HG02970 (cell line): ENCODE measurements around the gene TENT4A.
"Not testable (repeated sequence)": the region's sequence is repeated elsewhere in the genome, so short reads cannot be mapped to it uniquely, and the experiment has no call there.

Experiments
- ATAC-seq: cut with Tn5 transposase; IDR thresholded peaks from one replicate; pipeline ENCODE4 v1.9.1; 2021; ENCODE audit warnings: mild to moderate bottlenecking, moderate library complexity, moderate number of reproducible peaks; ENCODE audit not compliant: unreplicated experiment, low FRiP score

The TENT4A gene

GRCh38 chr5:6766604-6767093 lies 53.4 kb downstream of the TENT4A start:
- ATAC-seq: no peak

GRCh38 chr5:6767481-6768063 lies 54.3 kb downstream of the TENT4A start:
- no peak for ATAC-seq

GRCh38 chr5:6768590-6769230 lies 55.5 kb downstream of the TENT4A start:
- ATAC-seq: no peak

- ATAC-seq: no peak
Measured at GRCh38 chr5:6770826-6771607, 57.8 kb downstream of the TENT4A start.

- ATAC-seq: no peak
Measured at GRCh38 chr5:6772886-6773285, 59.7 kb downstream of the TENT4A start.

GRCh38 chr5:6773342-6774035 lies 60.3 kb downstream of the TENT4A start:
- ATAC-seq: no peak

- not testable (repeated sequence) for ATAC-seq
Measured at GRCh38 chr5:6774207-6774606, 61.0 kb downstream of the TENT4A start.

GRCh38 chr5:6774721-6775204 lies 61.5 kb downstream of the TENT4A start:
- ATAC-seq: no peak

- ATAC-seq: no peak
Measured at GRCh38 chr5:6775571-6775970, 62.3 kb downstream of the TENT4A start.

- ATAC-seq: peak; percentile 69
Measured at GRCh38 chr5:6780802-6781391, 67.7 kb downstream of the TENT4A start.

GRCh38 chr5:6781716-6782115 lies 68.5 kb downstream of the TENT4A start:
- ATAC-seq: no peak

GRCh38 chr5:6783787-6784186 lies 70.6 kb downstream of the TENT4A start:
- ATAC-seq: no peak

GRCh38 chr5:6784481-6784880 lies 71.2 kb downstream of the TENT4A start:
- no peak for ATAC-seq

GRCh38 chr5:6785161-6785860 lies 72.1 kb downstream of the TENT4A start:
- no peak for ATAC-seq

- no peak for ATAC-seq
Measured at GRCh38 chr5:6785861-6786180, 72.6 kb downstream of the TENT4A start.

- no peak for ATAC-seq
Measured at GRCh38 chr5:6786786-6787495, 73.7 kb downstream of the TENT4A start.

- ATAC-seq: no peak
Measured at GRCh38 chr5:6787941-6788340, 74.7 kb downstream of the TENT4A start.

GRCh38 chr5:6788439-6788838 lies 75.2 kb downstream of the TENT4A start:
- ATAC-seq: no peak

GRCh38 chr5:6788956-6789649 lies 75.9 kb downstream of the TENT4A start:
- no peak for ATAC-seq
